HUES6 (cell line): ENCODE results near the gene MAGOH.

Experiments
- H3K27ac ChIP-seq: 2 replicates; pipeline ENCODE4 v1.7.0; 2013; ENCODE audit warnings: low read depth, mild to moderate bottlenecking, low read length, inconsistent platforms
- H3K27me3 ChIP-seq: 2 replicates; pipeline ENCODE4 v1.6.1; 2013; ENCODE audit warnings: low read length; ENCODE audit not compliant: control insufficient read depth, insufficient read depth
- H3K36me3 ChIP-seq: 2 replicates; pipeline ENCODE4 v1.6.1; 2013; ENCODE audit warnings: low read length; ENCODE audit not compliant: control insufficient read depth, insufficient read depth
- H3K4me1 ChIP-seq: 2 replicates; pipeline ENCODE4 v1.6.1; 2013; ENCODE audit warnings: low read length; ENCODE audit not compliant: control insufficient read depth, insufficient read depth
- H3K4me3 ChIP-seq: 2 replicates; pipeline ENCODE4 v1.5.1; 2013; ENCODE audit warnings: low read depth, low read length
- H3K9ac ChIP-seq: one replicate; pipeline ENCODE4 v1.6.1; 2013; ENCODE audit warnings: mild to moderate bottlenecking, low read length
- H3K9me3 ChIP-seq: 2 replicates; pipeline ENCODE4 v1.6.1; 2013; ENCODE audit warnings: low read depth, low read length; ENCODE audit not compliant: control insufficient read depth, insufficient read depth

MAGOH gene

GRCh38 chr1:53267761-53268160, 29.4 kb upstream of the MAGOH start:
- no peaks in the 10 kb centered on the region for H3K9me3 ChIP-seq
- no peaks in the 10 kb centered on the region for H3K4me1 ChIP-seq
- no peaks in the 10 kb centered on the region for H3K27me3 ChIP-seq
- H3K36me3 ChIP-seq: peaks cover 95% of the 10 kb centered on the region
- H3K9ac ChIP-seq: no peak overlapping the region
- H3K4me3 ChIP-seq: no peak overlapping the region
- H3K27ac ChIP-seq: no peak overlapping the region

GRCh38 chr1:53266038-53266437, 27.7 kb upstream of the MAGOH start:
- H3K9ac ChIP-seq: no peak overlapping the region
- H3K4me1 ChIP-seq: no peaks in the 10 kb centered on the region
- no peaks in the 10 kb centered on the region for H3K9me3 ChIP-seq
- no peak overlapping the region for H3K27ac ChIP-seq
- H3K4me3 ChIP-seq: no peak overlapping the region
- peaks cover 96% of the 10 kb centered on the region for H3K36me3 ChIP-seq
- H3K27me3 ChIP-seq: no peaks in the 10 kb centered on the region

GRCh38 chr1:53265581-53265980, 27.3 kb upstream of the MAGOH start:
- H3K27ac ChIP-seq: no peak overlapping the region

GRCh38 chr1:53264048-53264447, 25.7 kb upstream of the MAGOH start:
- Histone ChIP-seq H3K4me3 (no peak overlapping the region), H3K27ac (no peak overlapping the region), H3K9ac (no peak overlapping the region), H3K4me1 (no peaks in the 10 kb centered on the region), H3K27me3 (no peaks in the 10 kb centered on the region), H3K9me3 (no peaks in the 10 kb centered on the region), H3K36me3 (peaks cover 98% of the 10 kb centered on the region)

More at GRCh38 chr1:53265581-53265980, 27.3 kb upstream of the MAGOH start:
- no peaks in the 10 kb centered on the region for H3K4me1 ChIP-seq
- peaks cover 96% of the 10 kb centered on the region for H3K36me3 ChIP-seq
- no peaks in the 10 kb centered on the region for H3K9me3 ChIP-seq
- H3K27me3 ChIP-seq: no peaks in the 10 kb centered on the region
- H3K9ac ChIP-seq: no peak overlapping the region
- no peak overlapping the region for H3K4me3 ChIP-seq

- no peaks in the 10 kb centered on the region for H3K27me3 ChIP-seq
- no peak overlapping the region for H3K9ac ChIP-seq
- peaks cover 100% of the 10 kb centered on the region for H3K36me3 ChIP-seq
Observed at GRCh38 chr1:53262000-53262399, 23.7 kb upstream of the MAGOH start.

GRCh38 chr1:53260631-53261247, 22.4 kb upstream of the MAGOH start:
- H3K9ac ChIP-seq: no peak overlapping the region
- H3K4me1 ChIP-seq: no peaks in the 10 kb centered on the region
- H3K27ac ChIP-seq: no peak overlapping the region
- H3K36me3 ChIP-seq: peaks cover 100% of the 10 kb centered on the region
- H3K27me3 ChIP-seq: no peaks in the 10 kb centered on the region
- no peak overlapping the region for H3K4me3 ChIP-seq
- no peaks in the 10 kb centered on the region for H3K9me3 ChIP-seq

More at GRCh38 chr1:53262000-53262399, 23.7 kb upstream of the MAGOH start:
- Histone ChIP-seq H3K9me3 (no peaks in the 10 kb centered on the region), H3K4me1 (no peaks in the 10 kb centered on the region), H3K27ac (no peak overlapping the region), H3K4me3 (no peak overlapping the region)

- H3K27ac ChIP-seq: no peak overlapping the region
- H3K27me3 ChIP-seq: no peaks in the 10 kb centered on the region
- no peaks in the 10 kb centered on the region for H3K9me3 ChIP-seq
- H3K4me3 ChIP-seq: no peak overlapping the region
- no peak overlapping the region for H3K9ac ChIP-seq
- no peaks in the 10 kb centered on the region for H3K4me1 ChIP-seq
- peaks cover 100% of the 10 kb centered on the region for H3K36me3 ChIP-seq
Observed at GRCh38 chr1:53259932-53260331, 21.6 kb upstream of the MAGOH start.

GRCh38 chr1:53258216-53258615, 19.9 kb upstream of the MAGOH start:
- H3K9ac ChIP-seq: no peak overlapping the region
- H3K4me3 ChIP-seq: no peak overlapping the region
- H3K9me3 ChIP-seq: no peaks in the 10 kb centered on the region
- H3K4me1 ChIP-seq: no peaks in the 10 kb centered on the region
- H3K27ac ChIP-seq: no peak overlapping the region
- peaks cover 100% of the 10 kb centered on the region for H3K36me3 ChIP-seq
- H3K27me3 ChIP-seq: no peaks in the 10 kb centered on the region

GRCh38 chr1:53257454-53258081, 19.2 kb upstream of the MAGOH start:
- no peaks in the 10 kb centered on the region for H3K27me3 ChIP-seq
- H3K36me3 ChIP-seq: peaks cover 98% of the 10 kb centered on the region
- H3K4me1 ChIP-seq: no peaks in the 10 kb centered on the region
- no peak overlapping the region for H3K27ac ChIP-seq
- H3K9ac ChIP-seq: no peak overlapping the region
- H3K4me3 ChIP-seq: no peak overlapping the region
- no peaks in the 10 kb centered on the region for H3K9me3 ChIP-seq

GRCh38 chr1:53256511-53257453, 18.5 kb upstream of the MAGOH start:
- Histone ChIP-seq H3K4me3 (no peak overlapping the region), H3K27ac (no peak overlapping the region), H3K9ac (no peak overlapping the region), H3K9me3 (no peaks in the 10 kb centered on the region), H3K36me3 (peaks cover 98% of the 10 kb centered on the region), H3K27me3 (no peaks in the 10 kb centered on the region), H3K4me1 (no peaks in the 10 kb centered on the region)

GRCh38 chr1:53255031-53255430, 16.7 kb upstream of the MAGOH start:
- H3K9ac ChIP-seq: no peak overlapping the region
- H3K4me3 ChIP-seq: no peak overlapping the region
- H3K27me3 ChIP-seq: no peaks in the 10 kb centered on the region
- H3K4me1 ChIP-seq: no peaks in the 10 kb centered on the region
- H3K9me3 ChIP-seq: no peaks in the 10 kb centered on the region
- no peak overlapping the region for H3K27ac ChIP-seq
- H3K36me3 ChIP-seq: peaks cover 98% of the 10 kb centered on the region
